OCI-LY1 (cell line): Measurements from ENCODE around the gene LITAF.

Experiments used
- H2AFZ ChIP-seq: fragments of 200-600 bp; sonication (generic), shearing (Covaris generic); 2 replicates; pipeline ENCODE4 v1.6.0; 2014; ENCODE audit warnings: antibody characterized with exemption, mild to moderate bottlenecking, low read length
- H3F3A ChIP-seq: fragments of 200-600 bp; sonication (generic), shearing (Covaris generic); 2 replicates; pipeline ENCODE4 v1.6.0; 2014; ENCODE audit warnings: mild to moderate bottlenecking, antibody characterized with exemption, low read length, moderate library complexity; ENCODE audit not compliant: insufficient read depth
- H3K27ac ChIP-seq: fragments of 200-600 bp; sonication (generic); 2 replicates; pipeline ENCODE4 v1.5.1; 2014; ENCODE audit warnings: low read length, mixed run types, mild to moderate bottlenecking, low read depth; ENCODE audit not compliant: poor library complexity, severe bottlenecking
- H3K27me3 ChIP-seq: fragments of 200-600 bp; sonication (generic); 2 replicates; pipeline ENCODE4 v1.6.0; 2014; ENCODE audit warnings: antibody characterized with exemption, mild to moderate bottlenecking, low read length, moderate library complexity; ENCODE audit not compliant: insufficient read depth
- H3K36me3 ChIP-seq: fragments of 200-600 bp; sonication (generic); 2 replicates; pipeline ENCODE4 v1.6.1; 2014; ENCODE audit warnings: mild to moderate bottlenecking, antibody characterized with exemption, low read length, moderate library complexity, mixed read lengths; ENCODE audit not compliant: insufficient read depth
- H3K4me1 ChIP-seq: fragments of 200-600 bp; sonication (generic); 2 replicates; pipeline ENCODE4 v1.5.1; 2014; ENCODE audit warnings: mild to moderate bottlenecking, low read length, moderate library complexity; ENCODE audit not compliant: insufficient read depth, severe bottlenecking
- H3K4me2 ChIP-seq: fragments of 200-600 bp; sonication (generic), shearing (Covaris generic); 2 replicates; pipeline ENCODE4 v1.6.1; 2014; ENCODE audit warnings: low read length
- H3K4me3 ChIP-seq: fragments of 200-600 bp; sonication (generic); 2 replicates; pipeline ENCODE4 v1.5.1; 2014; ENCODE audit warnings: low read length, low read depth, mild to moderate bottlenecking, mixed read lengths; ENCODE audit not compliant: poor library complexity, severe bottlenecking
- H3K79me2 ChIP-seq: fragments of 200-600 bp; shearing (Covaris generic); 2 replicates; pipeline ENCODE4 v1.6.1; 2016; ENCODE audit warnings: mixed run types, low read length, mixed read lengths; ENCODE audit not compliant: insufficient read depth
- H3K9ac ChIP-seq: fragments of 200-600 bp; sonication (generic), shearing (Covaris generic); 2 replicates; pipeline ENCODE4 v1.6.1; 2014; ENCODE audit warnings: mild to moderate bottlenecking, low read length, mixed read lengths
- H3K9me2 ChIP-seq: fragments of 200-600 bp; sonication (generic), shearing (Covaris generic); 2 replicates; pipeline ENCODE4 v1.6.1; 2014; ENCODE audit warnings: low read depth, mild to moderate bottlenecking, low read length, mixed read lengths
- H3K9me3 ChIP-seq: fragments of 200-600 bp; shearing (Covaris generic); 2 replicates; pipeline ENCODE4 v1.6.1; 2014; ENCODE audit warnings: low read length, mixed read lengths
- H4K20me1 ChIP-seq: fragments of 200-600 bp; sonication (generic), shearing (Covaris generic); 2 replicates; pipeline ENCODE4 v1.6.0; 2016; ENCODE audit warnings: mild to moderate bottlenecking, low read length; ENCODE audit not compliant: insufficient read depth
- CTCF ChIP-seq: fragments of 200-600 bp; sonication (generic), shearing (Covaris generic); IDR thresholded peaks from 2 replicates; pipeline ENCODE4 v1.5.1; 2017; ENCODE audit warnings: mild to moderate bottlenecking, antibody characterized with exemption, low read length, moderate library complexity, mixed read lengths
- EZH2 ChIP-seq: fragments of 200-600 bp; sonication (generic), shearing (Covaris generic); IDR thresholded peaks from 2 replicates; pipeline ENCODE4 v1.8.0; 2017; ENCODE audit warnings: borderline replicate concordance, mixed run types, mild to moderate bottlenecking, antibody characterized with exemption, low read length, moderate library complexity, mixed read lengths

The LITAF gene

GRCh38 chr16:11511801-11512200, 74.9 kb downstream of the LITAF start:
- no peaks in the 10 kb centered on the region for H3F3A ChIP-seq
- H3K36me3 ChIP-seq: no peaks in the 10 kb centered on the region
- no peaks in the 10 kb centered on the region for H3K27me3 ChIP-seq
- H4K20me1 ChIP-seq: no peaks in the 10 kb centered on the region
- H3K4me1 ChIP-seq: peaks cover 17% of the 10 kb centered on the region
- TF ChIP-seq EZH2: no peak
- no peak for TF ChIP-seq CTCF
- no peaks in the 10 kb centered on the region for H3K9me3 ChIP-seq
- no peak overlapping the region for H3K9ac ChIP-seq
- H3K4me2 ChIP-seq: no peak overlapping the region
- H3K79me2 ChIP-seq: no peaks in the 10 kb centered on the region
- no peak overlapping the region for H3K27ac ChIP-seq
- no peak overlapping the region for H2AFZ ChIP-seq
- no peaks in the 10 kb centered on the region for H3K9me2 ChIP-seq
- H3K4me3 ChIP-seq: no peak overlapping the region

GRCh38 chr16:11511328-11511727, 75.4 kb downstream of the LITAF start:
- no peaks in the 10 kb centered on the region for H4K20me1 ChIP-seq

GRCh38 chr16:11510178-11510973, 76.3 kb downstream of the LITAF start:
- no peak overlapping the region for H3K27ac ChIP-seq
- no peak overlapping the region for H3K4me2 ChIP-seq
- H3K9ac ChIP-seq: no peak overlapping the region

More at GRCh38 chr16:11511328-11511727, 75.4 kb downstream of the LITAF start:
- Histone ChIP-seq H3K27me3 (no peaks in the 10 kb centered on the region), H3K4me3 (no peak overlapping the region), H3K9me2 (no peaks in the 10 kb centered on the region), H3K4me2 (no peak overlapping the region), H3K9ac (no peak overlapping the region), H3K79me2 (no peaks in the 10 kb centered on the region), H3K27ac (no peak overlapping the region), H3F3A (no peaks in the 10 kb centered on the region), H3K4me1 (peaks cover 21% of the 10 kb centered on the region), H3K9me3 (no peaks in the 10 kb centered on the region), H3K36me3 (no peaks in the 10 kb centered on the region), H2AFZ (no peak overlapping the region)
- TF ChIP-seq CTCF (no peak), EZH2 (no peak)

More at GRCh38 chr16:11510178-11510973, 76.3 kb downstream of the LITAF start:
- Histone ChIP-seq H3K9me2 (no peaks in the 10 kb centered on the region), H3F3A (no peaks in the 10 kb centered on the region), H3K79me2 (no peaks in the 10 kb centered on the region), H3K36me3 (no peaks in the 10 kb centered on the region), H3K9me3 (no peaks in the 10 kb centered on the region), H3K4me1 (peaks cover 25% of the 10 kb centered on the region), H2AFZ (no peak overlapping the region), H4K20me1 (no peaks in the 10 kb centered on the region), H3K4me3 (no peak overlapping the region), H3K27me3 (no peaks in the 10 kb centered on the region)
- TF ChIP-seq CTCF (no peak), EZH2 (no peak)
